Neural progenitor cell (in vitro differentiated cells): ENCODE data around the gene EXOSC5. TPM values are rescaled to one million over a fixed set of nuclear protein-coding genes. Genes with fewer than 3 reads are reported as not detected.

Source experiments
- DNase-seq: peaks from one replicate; pipeline ENCODE4 v3.0.0-alpha.2; 2016; ENCODE audit warnings: low spot score
- H2AFZ ChIP-seq: fragments of 200-600 bp; sonication (generic); replicated peaks from 2 replicates; pipeline ENCODE4 v1.6.1; 2016; ENCODE audit warnings: antibody characterized with exemption
- H3F3A ChIP-seq: fragments of 200-600 bp; sonication (generic); 2 replicates; pipeline ENCODE4 v1.6.1; 2016; ENCODE audit warnings: antibody characterized with exemption, low read depth
- H3K27ac ChIP-seq: fragments of 200-600 bp; sonication (generic); 2 replicates; pipeline ENCODE4 v1.5.1; 2016; ENCODE audit warnings: mild to moderate bottlenecking
- H3K27me3 ChIP-seq: fragments of 200-600 bp; sonication (generic); 2 replicates; pipeline ENCODE4 v1.6.1; 2016; ENCODE audit warnings: mild to moderate bottlenecking, moderate library complexity
- H3K36me3 ChIP-seq: fragments of 200-600 bp; sonication (generic); 2 replicates; pipeline ENCODE4 v1.5.1; 2016
- H3K4me1 ChIP-seq: fragments of 200-600 bp; sonication (generic); 2 replicates; pipeline ENCODE4 v1.6.1; 2016; ENCODE audit warnings: mixed run types
- H3K4me2 ChIP-seq: fragments of 200-600 bp; sonication (generic); 2 replicates; pipeline ENCODE4 v1.6.1; 2016
- H3K4me3 ChIP-seq: fragments of 200-600 bp; sonication (generic); 2 replicates; pipeline ENCODE4 v1.5.1; 2016
- H3K79me2 ChIP-seq: fragments of 200-600 bp; sonication (generic); 2 replicates; pipeline ENCODE4 v1.6.1; 2016; ENCODE audit warnings: low read depth
- H3K9ac ChIP-seq: fragments of 200-600 bp; sonication (generic); 2 replicates; pipeline ENCODE4 v1.6.1; 2016
- H3K9me3 ChIP-seq: fragments of 200-600 bp; sonication (generic); 2 replicates; pipeline ENCODE4 v1.5.1; 2016; ENCODE audit warnings: low read depth
- H4K20me1 ChIP-seq: fragments of 200-600 bp; sonication (generic); 2 replicates; pipeline ENCODE4 v1.6.1; 2016; ENCODE audit warnings: low read depth
- H3K27ac Mint-ChIP-seq: 3 replicates; pipeline ENCODE4 v1.8.0; 2021; ENCODE audit warnings: mixed read lengths
- H3K27me3 Mint-ChIP-seq: 2 replicates; pipeline ENCODE4 v1.8.0; 2022; ENCODE audit warnings: low read depth, mild to moderate bottlenecking, inconsistent platforms, moderate library complexity, mixed read lengths; ENCODE audit not compliant: insufficient read depth
- H3K36me3 Mint-ChIP-seq: 3 replicates; pipeline ENCODE4 v1.8.0; 2021; ENCODE audit warnings: mixed read lengths
- H3K4me1 Mint-ChIP-seq: 3 replicates; pipeline ENCODE4 v1.8.0; 2021; ENCODE audit warnings: mixed read lengths
- H3K4me3 Mint-ChIP-seq: 3 replicates; pipeline ENCODE4 v1.8.0; 2021; ENCODE audit warnings: mild to moderate bottlenecking, moderate library complexity, mixed read lengths
- H3K9me3 Mint-ChIP-seq: 3 replicates; pipeline ENCODE4 v1.8.0; 2020; ENCODE audit warnings: mixed read lengths
- EZH2 ChIP-seq: fragments of 200-600 bp; sonication (generic); IDR thresholded peaks from 2 replicates; pipeline ENCODE4 v1.6.1; 2017; ENCODE audit warnings: antibody characterized with exemption, mild to moderate bottlenecking, moderate library complexity
- EZH2phosphoT487 ChIP-seq: fragments of 200-600 bp; sonication (generic); IDR thresholded peaks from 2 replicates; pipeline ENCODE4 v1.6.1; 2017; ENCODE audit warnings: antibody characterized with exemption
- total RNA-seq: library from RNA; depleted of rRNA; stranded (reverse); fragments of >200 nt; gene quantifications from 2 replicates; pipeline ENCODE4 v1.2.3, GENCODE V29; 2015; ENCODE audit warnings: low replicate concordance
- TF ChIP-seq, protein P1 (sequence below): fragments of 200-600 bp; sonication (generic); IDR thresholded peaks from 2 replicates; pipeline ENCODE4 v1.5.1; 2017; ENCODE audit warnings: antibody characterized with exemption, mild to moderate bottlenecking

The EXOSC5 gene
- total RNA-seq, 1 donor from 2014 or later, result 10.3 TPM

DNA sequence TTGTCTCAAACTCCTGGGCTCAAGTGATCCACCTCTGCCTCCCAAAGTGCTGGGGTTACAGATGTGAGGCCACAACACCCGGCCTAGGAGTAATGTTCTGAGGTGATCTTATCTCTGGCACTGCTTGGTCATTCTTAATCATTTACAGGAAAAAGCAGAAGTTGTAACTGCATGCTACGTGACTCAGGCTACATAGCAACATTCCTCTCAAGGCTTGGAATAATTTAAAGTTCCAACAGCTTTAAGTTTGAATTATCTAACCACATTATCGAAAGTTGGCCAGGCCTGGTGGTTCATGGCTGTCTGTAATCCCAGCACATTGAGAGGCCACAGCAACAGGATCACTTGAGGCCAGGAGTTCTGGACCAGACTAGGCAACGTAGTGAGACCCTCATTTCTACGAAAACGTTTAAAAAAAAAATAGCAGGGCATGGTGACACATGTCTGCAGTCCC is 29.3 kb downstream of the EXOSC5 start:
- H3K79me2 ChIP-seq, result peaks cover 25% of the 10 kb centered on the region
- Mint-ChIP-seq H3K27ac (no peak overlapping the region), H3K27me3 (peaks cover 5% of the 10 kb centered on the region), H3K36me3 (peaks cover 5% of the 10 kb centered on the region), H3K9me3 (no peaks in the 10 kb centered on the region), H3K4me3 (no peak overlapping the region), H3K4me1 (peaks cover 11% of the 10 kb centered on the region)
- TF ChIP-seq, protein P1, sequence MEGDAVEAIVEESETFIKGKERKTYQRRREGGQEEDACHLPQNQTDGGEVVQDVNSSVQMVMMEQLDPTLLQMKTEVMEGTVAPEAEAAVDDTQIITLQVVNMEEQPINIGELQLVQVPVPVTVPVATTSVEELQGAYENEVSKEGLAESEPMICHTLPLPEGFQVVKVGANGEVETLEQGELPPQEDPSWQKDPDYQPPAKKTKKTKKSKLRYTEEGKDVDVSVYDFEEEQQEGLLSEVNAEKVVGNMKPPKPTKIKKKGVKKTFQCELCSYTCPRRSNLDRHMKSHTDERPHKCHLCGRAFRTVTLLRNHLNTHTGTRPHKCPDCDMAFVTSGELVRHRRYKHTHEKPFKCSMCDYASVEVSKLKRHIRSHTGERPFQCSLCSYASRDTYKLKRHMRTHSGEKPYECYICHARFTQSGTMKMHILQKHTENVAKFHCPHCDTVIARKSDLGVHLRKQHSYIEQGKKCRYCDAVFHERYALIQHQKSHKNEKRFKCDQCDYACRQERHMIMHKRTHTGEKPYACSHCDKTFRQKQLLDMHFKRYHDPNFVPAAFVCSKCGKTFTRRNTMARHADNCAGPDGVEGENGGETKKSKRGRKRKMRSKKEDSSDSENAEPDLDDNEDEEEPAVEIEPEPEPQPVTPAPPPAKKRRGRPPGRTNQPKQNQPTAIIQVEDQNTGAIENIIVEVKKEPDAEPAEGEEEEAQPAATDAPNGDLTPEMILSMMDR, result no peak
- H3K27me3 ChIP-seq, result no peaks in the 10 kb centered on the region
- no peaks in the 10 kb centered on the region for H3K36me3 ChIP-seq
- no peaks in the 10 kb centered on the region for H3F3A ChIP-seq
- H2AFZ ChIP-seq, result no peak overlapping the region
- H3K9me3 ChIP-seq, result no peaks in the 10 kb centered on the region
- H3K27ac ChIP-seq, result no peak overlapping the region
- H3K4me2 ChIP-seq, result no peak overlapping the region
- no peak for DNase-seq
- H4K20me1 ChIP-seq, result no peaks in the 10 kb centered on the region
- no peaks in the 10 kb centered on the region for H3K4me1 ChIP-seq
- H3K4me3 ChIP-seq, result no peak overlapping the region
- H3K9ac ChIP-seq, result no peak overlapping the region

DNA sequence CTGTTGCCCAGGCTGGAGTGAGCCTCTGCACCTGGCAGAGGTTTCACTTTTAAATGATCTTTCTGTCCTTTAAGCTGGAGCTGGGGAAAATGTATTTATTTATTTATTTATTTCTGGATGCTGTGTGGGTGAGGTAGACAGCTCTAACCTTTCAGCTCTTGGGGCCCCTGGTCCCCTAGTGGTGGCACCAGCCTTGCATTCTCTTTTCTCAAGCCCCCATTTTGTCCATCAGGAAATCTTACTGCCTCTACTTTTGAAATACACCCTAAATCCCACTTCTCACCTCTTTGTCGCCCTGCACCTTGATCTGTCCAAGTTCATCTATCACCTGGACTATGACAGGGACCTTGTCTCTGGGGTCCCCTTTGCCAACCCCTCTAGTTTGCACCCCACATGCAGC is 31.1 kb downstream of the EXOSC5 start:
- peaks cover 13% of the 10 kb centered on the region for H3K4me1 Mint-ChIP-seq
- TF ChIP-seq, protein P1, result peak; percentile 21
- no peak for TF ChIP-seq EZH2phosphoT487
- peaks cover 5% of the 10 kb centered on the region for H3K27me3 Mint-ChIP-seq
- H3K36me3 ChIP-seq, result no peaks in the 10 kb centered on the region
- no peak overlapping the region for H3K27ac Mint-ChIP-seq
- peaks cover 5% of the 10 kb centered on the region for H3K36me3 Mint-ChIP-seq
- H3K4me1 ChIP-seq, result no peaks in the 10 kb centered on the region
- no peak overlapping the region for H2AFZ ChIP-seq
- H3K4me3 Mint-ChIP-seq, result peak overlapping the region; percentile 36
- H3K9me3 Mint-ChIP-seq, result no peaks in the 10 kb centered on the region
- peaks cover 25% of the 10 kb centered on the region for H3K79me2 ChIP-seq
- H3K9me3 ChIP-seq, result no peaks in the 10 kb centered on the region
- H3K4me3 ChIP-seq, result no peak overlapping the region
- no peak for DNase-seq
- no peak overlapping the region for H3K9ac ChIP-seq
- H4K20me1 ChIP-seq, result no peaks in the 10 kb centered on the region
- H3K27ac ChIP-seq, result no peak overlapping the region
- H3K27me3 ChIP-seq, result no peaks in the 10 kb centered on the region
- no peak overlapping the region for H3K4me2 ChIP-seq
- H3F3A ChIP-seq, result no peaks in the 10 kb centered on the region

DNA sequence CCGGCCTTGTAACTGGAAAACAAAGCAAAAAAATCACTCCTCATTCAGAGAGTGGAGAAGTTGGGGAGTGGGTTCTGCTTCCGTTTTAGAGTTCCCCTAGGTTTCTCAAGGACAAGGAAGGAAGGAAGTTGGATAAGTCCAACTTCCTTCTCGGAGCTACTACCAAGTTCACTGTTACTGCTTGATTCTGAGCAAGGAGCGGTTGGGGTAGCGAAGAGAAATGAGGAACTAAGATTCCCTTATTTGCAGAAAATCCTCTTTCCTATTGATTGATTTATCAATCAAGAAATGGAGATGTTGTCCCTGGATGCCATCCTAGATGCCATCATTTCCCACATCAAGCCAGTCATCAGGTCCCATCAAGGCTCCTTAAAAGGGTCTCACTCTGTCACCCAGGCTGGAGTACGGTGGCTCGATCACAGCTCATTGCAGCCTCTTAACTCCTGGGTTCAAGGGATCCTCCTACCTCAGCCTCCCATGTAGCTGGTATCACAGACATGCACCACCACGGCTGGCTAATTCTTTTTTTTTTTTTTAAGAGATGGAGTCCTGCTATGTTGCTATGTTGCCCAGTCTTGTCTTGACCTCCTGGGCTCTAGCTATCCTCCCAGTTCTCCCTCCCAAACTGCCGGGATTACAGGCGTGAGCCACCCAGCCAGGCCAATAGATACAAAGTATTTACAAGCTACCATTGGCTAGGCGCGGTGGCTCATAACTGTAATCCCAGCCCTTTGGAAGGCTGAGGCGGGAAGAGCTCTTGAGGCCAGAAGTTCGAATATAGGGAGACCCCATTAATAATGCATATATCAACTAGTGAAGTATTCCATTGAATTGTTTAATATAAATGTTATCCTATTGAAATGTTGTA is 32.4 kb downstream of the EXOSC5 start:
- Histone ChIP-seq H3K27ac (no peak overlapping the region), H3K4me2 (peak overlapping the region; percentile 84), H2AFZ (peak overlapping the region; percentile 54), H4K20me1 (no peaks in the 10 kb centered on the region), H3K4me1 (no peaks in the 10 kb centered on the region), H3K79me2 (peaks cover 25% of the 10 kb centered on the region), H3K4me3 (peak overlapping the region; percentile 79), H3K36me3 (no peaks in the 10 kb centered on the region), H3F3A (no peaks in the 10 kb centered on the region), H3K27me3 (no peaks in the 10 kb centered on the region), H3K9ac (peak overlapping the region; percentile 72), H3K9me3 (no peaks in the 10 kb centered on the region)
- peaks cover 13% of the 10 kb centered on the region for H3K4me1 Mint-ChIP-seq
- H3K4me3 Mint-ChIP-seq, result peak overlapping the region; percentile 97
- no peak for TF ChIP-seq EZH2phosphoT487
- TF ChIP-seq, protein P1, result no peak
- no peak for TF ChIP-seq EZH2
- no peaks in the 10 kb centered on the region for H3K9me3 Mint-ChIP-seq
- peaks cover 5% of the 10 kb centered on the region for H3K27me3 Mint-ChIP-seq
- H3K36me3 Mint-ChIP-seq, result peaks cover 5% of the 10 kb centered on the region
- DNase-seq, result no peak
- peak overlapping the region; percentile 100 for H3K27ac Mint-ChIP-seq
